GM23248 (cell line): ENCODE data around the gene UBE2N.

Experiments
- EZH2 ChIP-seq: fragments of 200-600 bp; sonication (generic); IDR thresholded peaks from 2 replicates; pipeline ENCODE4 v1.6.1; 2018; ENCODE audit warnings: antibody characterized with exemption, mild to moderate bottlenecking; ENCODE audit not compliant: insufficient read depth, poor library complexity, severe bottlenecking
- EZH2phosphoT487 ChIP-seq: fragments of 200-600 bp; sonication (generic); IDR thresholded peaks from 2 replicates; pipeline ENCODE4 v1.6.1; 2018; ENCODE audit warnings: antibody characterized with exemption, moderate library complexity, mild to moderate bottlenecking, low read depth; ENCODE audit not compliant: insufficient read depth

DNA sequence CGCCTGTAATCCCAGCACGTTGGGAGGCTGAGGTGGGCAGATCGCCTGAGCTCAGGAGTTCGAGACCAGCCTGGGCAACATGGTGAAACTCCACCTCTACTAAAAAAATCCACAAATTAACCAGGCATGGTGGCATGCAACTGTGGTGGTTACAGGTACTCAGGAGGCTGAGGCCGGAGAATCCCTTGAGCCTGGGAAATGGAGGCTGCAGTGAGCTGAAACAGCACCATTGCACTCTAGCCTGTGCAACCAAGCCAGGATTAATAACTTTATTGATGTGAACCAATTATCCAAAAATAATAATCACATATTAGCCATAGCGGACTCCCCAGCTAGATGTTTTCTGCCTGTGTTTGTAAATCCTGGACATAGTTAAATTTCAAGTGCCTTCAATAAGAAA is 65.8 kb downstream of the UBE2N start:
- TF ChIP-seq EZH2phosphoT487 (no peak), EZH2 (no peak)
